ENCODE results near the gene ADCYAP1R1.

DNA sequence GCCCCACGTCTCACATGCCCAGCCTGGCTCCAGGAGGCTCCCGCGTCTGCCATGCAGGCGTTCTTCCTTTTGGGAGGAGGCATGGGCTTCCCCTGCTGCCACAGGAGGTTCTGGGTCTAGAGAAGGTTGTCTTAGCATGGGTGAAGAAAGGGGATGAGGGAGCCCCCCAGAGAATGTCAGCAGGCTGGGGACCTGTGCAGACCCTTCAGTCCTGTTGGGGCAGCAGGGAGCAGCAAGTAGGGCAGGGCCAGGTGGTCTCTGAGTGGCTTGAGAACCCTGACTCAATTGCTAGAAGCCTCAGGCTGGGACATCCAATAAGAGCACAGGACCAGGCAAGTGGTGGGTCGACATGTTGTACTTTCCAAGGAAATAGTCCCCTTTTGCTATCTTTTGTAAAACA is 34.4 kb upstream of the ADCYAP1R1 start:
- TF ChIP-seq, protein P1, sequence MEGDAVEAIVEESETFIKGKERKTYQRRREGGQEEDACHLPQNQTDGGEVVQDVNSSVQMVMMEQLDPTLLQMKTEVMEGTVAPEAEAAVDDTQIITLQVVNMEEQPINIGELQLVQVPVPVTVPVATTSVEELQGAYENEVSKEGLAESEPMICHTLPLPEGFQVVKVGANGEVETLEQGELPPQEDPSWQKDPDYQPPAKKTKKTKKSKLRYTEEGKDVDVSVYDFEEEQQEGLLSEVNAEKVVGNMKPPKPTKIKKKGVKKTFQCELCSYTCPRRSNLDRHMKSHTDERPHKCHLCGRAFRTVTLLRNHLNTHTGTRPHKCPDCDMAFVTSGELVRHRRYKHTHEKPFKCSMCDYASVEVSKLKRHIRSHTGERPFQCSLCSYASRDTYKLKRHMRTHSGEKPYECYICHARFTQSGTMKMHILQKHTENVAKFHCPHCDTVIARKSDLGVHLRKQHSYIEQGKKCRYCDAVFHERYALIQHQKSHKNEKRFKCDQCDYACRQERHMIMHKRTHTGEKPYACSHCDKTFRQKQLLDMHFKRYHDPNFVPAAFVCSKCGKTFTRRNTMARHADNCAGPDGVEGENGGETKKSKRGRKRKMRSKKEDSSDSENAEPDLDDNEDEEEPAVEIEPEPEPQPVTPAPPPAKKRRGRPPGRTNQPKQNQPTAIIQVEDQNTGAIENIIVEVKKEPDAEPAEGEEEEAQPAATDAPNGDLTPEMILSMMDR (IDR thresholded peaks at IDR 0.05): no peak
- TF ChIP-seq POLR2A (IDR thresholded peaks at IDR 0.05) (no peak), POLR2AphosphoS5 (IDR thresholded peaks at IDR 0.05; ENCODE audit: insufficient read depth in 1 of 2, low read depth in 1 of 2) (no peak)
